NCI-H2227 (cell line): ENCODE measurements around the gene HDGFL2.

ENCODE experiments used
- DNase-seq: peaks from one replicate; lab custom pipeline; 2025; ENCODE audit not compliant: unreplicated experiment; lab: John Stamatoyannopoulos, UW

HDGFL2 gene

DNA sequence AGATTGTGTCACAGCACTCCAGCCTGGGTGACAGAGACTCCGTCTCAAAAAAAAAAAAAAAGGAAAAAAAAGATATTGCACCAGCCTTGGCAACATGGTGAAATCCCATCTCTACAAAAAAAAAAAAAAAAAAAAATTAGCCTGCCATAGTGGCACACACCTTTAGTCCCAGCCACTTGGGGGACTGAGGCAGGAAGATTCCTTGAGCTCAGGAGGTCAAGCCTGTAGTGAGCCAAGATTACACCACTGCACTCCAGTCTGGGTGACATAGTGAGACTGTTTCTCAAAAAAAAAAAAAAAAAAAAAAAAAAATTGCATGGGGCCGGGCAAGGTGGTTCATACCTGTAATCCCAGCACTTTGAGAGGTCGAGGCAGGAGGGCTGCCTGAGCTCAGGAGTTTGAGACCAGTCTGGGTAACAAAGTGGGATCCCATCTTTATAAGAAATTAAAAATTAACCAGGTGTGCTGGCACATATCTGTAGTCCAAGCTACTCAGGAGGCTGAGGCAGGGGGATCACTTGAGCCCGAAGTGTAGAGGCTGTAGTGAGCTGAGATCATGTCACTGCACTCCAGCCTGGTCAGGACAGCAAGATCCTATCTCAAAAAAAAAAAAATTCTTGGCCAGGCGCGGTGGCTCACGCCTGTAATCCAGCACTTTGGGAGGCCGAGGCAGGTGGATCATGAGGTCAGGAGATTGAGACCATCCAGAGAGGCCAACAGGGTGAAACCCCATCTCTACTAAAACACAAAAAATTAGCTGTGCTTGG, 7.1 kb upstream of the HDGFL2 start:
- no peak for DNase-seq

DNA sequence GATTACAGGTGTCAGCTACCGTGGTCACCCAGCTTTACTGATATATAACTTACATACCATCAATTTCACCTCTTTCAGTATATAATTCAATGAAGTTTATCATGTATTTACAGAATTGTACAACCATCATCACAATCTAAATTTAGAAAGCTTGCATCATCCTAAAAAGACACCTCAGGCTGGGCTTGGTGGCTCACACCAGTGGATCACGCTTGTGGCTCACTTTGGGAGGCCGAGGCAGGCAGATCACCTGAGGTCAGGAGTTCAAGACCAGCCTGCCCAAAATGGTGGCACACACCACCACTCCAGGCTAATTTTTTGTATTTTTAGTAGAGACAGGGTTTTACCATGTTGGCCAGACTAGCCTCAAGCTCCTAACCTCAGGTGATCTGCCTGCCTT, 4.3 kb upstream of the HDGFL2 start:
- no peak for DNase-seq

DNA sequence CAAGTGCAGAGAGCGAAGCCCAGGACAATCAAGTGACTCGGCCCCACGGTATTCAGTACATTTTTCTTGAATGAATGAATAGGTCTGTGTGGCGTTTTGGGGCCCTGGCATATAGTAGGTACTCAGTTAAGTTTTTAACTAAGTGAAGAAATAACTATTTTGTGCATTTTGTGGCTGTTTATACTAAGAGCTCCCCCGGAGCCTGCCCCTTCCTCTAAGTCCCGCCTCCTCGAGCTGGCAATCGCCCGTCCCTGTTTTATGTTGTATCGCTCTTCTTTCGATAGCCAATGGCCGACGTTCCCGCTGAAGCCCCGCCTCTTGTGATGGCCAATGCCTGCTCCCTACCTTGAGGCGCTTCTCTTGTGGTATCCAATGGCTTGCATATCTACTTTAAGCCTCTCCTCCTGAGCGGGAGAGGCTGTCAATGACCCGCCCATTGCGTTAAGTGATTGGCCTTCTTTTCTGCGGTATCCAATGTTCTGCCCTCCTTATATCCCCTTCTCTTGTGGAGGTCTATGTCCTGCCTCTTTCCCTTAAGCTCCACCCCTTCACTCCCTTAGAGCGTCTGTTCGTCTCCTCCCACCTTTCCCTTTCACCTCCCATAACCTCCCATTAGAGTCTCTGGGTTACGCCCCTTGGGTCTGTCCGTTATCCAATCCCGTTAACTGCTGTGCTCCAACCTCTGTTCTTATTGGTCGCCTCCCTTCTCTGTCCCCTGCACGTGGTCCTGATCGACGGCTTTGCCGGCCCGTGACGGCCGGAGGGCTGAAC, 509 bp upstream of the HDGFL2 start:
- peak; percentile 99 for DNase-seq

DNA sequence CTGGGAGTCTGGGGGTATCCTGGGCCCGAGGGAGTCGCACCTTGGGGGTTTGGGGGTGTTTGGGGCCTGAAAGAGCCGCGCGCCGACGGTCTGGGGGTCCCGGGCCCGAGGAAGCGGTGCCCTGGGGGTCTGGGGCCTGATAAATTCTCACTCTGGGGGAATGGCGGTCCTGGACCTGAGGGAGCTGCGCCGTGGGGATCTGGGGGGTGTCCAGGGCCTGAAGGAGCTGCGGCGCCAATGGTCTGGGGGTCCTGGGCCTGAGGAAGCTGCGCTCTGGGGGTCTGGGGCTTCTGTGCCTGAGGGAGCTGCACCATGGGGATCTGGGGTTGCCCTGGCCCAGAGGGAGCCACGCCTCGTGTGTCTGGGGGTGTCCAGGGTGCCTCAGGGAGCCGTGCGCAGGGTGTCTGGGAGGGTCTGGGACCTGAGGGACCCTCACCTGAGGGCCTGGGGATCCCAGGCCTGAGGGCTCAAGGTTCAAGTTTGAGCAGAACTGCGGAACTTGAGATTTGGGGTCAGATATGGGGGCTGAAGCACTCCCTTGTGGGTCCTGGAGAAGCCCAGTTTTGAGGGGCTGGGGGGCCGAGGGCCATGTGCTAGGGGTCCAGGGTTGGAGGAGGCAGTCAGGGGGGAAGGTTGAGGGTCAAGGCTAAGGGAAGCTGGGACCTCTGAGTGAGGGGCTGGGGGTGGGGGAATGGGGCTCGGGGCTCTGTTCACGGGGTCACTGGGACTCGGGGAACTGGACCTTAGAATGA, 1.1 kb downstream of the HDGFL2 start:
- no peak for DNase-seq

GRCh38 chr19:4473763-4474513, 1.8 kb downstream of the HDGFL2 start:
- no peak for DNase-seq

DNA sequence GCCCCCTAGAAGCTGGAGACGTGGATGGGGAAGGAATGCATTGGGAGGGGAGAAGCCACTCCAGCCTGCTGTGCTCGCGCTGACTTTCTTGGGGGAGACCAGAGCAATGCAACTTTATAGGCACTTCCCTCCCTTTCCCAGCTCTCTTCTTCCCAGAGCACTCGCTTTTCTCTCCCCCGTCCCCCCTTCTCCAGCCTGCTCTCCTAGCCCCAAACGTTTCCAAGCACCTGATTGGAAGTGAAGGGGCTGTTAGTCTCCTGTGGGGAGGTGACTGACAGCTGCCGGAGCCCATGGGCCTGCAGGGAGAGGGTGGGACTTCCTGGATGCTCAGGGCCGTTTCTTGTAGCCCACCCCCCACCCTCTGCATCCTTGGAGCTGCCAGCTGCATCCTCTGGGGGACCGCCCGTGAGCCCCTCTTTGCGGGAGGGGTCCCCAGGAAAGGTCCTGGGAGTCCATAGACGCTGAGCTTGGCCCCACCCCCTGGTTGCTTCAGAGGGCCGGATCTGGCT, 2.5 kb downstream of the HDGFL2 start:
- peak; percentile 84 for DNase-seq

- DNase-seq, result no peak
Observed at GRCh38 chr19:4477034-4477801, 5.1 kb downstream of the HDGFL2 start.

DNA sequence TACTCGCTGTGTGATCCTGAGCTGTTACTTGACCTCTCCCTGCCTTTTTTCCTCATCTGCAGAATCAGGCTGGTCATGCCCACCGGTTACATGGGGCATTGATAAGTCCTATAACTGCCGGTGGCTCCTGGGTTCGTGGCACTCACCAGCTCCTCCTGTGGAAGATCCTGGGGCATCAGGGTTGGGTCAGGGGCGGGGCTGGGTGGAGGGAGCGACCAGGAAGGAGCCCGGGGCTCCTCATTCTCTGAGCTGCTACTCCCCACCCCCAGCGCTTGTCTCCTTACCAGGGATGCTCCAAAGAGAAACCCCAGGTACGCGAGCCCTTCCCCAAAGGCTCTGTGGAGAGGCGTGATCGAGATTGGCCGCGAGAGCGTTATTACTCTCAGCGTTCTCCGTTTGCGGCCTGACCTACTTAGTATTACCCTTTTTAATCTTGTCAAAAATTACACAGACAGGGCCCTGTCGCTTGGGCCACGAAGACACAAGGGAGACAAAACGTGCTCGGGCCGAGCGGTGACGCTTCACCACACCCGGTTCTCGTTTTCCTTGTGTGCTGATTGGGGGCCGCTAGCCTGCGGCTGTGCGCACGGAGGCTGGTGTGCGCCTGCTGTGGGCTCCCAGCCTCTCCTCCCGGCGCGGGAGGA, 10.7 kb downstream of the HDGFL2 start:
- no peak for DNase-seq

DNA sequence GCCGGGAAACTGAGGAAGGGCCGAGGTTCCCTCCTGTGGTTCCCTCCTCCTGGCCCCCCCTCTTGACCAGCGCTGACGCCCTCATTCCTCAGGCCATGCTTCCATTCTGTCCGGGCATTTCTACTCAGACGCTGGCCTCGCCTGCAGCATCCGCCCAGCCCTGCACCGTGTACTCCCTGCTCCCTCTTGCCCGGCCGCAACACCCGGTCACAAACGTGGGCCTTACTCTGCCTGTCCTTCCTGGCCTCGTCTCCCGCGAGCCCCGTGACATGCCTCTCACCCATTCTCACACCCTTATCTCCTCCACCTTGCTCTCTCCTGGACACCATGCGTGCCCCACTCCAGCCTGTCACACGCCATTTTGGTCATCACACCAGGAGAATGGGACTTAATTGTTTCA, 11.3 kb downstream of the HDGFL2 start:
- no peak for DNase-seq

GRCh38 chr19:4487572-4487971, 15.5 kb downstream of the HDGFL2 start:
- DNase-seq, result no peak

DNA sequence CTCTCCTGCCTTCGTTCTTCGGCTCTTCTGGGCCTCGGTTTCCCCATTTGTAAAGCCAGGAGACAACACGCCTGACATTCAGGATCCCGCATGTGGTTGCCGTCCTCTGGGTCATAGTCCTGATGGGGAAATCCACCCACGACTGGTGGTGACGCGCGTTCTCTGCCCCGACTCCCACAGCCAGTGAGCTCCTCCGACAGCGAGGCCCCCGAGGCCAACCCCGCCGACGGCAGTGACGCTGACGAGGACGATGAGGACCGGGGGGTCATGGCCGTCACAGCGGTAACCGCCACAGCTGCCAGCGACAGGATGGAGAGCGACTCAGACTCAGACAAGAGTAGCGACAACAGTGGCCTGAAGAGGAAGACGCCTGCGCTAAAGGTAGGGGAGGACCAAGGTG, 16.4 kb downstream of the HDGFL2 start:
- no peak for DNase-seq

DNA sequence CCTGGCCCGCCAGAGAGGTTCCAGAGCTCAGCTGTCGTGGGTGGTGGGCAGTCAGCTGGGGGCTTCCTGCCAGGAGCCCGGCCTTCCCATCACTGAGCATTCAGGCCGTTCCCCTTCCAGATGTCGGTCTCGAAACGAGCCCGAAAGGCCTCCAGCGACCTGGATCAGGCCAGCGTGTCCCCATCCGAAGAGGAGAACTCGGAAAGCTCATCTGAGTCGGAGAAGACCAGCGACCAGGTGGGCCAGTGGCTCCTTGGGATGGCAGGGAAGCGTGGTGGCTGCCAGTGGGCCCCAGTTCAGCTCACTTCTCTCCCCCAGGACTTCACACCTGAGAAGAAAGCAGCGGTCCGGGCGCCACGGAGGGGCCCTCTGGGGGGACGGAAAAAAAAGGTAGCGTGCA, 19.3 kb downstream of the HDGFL2 start:
- DNase-seq, result no peak

DNA sequence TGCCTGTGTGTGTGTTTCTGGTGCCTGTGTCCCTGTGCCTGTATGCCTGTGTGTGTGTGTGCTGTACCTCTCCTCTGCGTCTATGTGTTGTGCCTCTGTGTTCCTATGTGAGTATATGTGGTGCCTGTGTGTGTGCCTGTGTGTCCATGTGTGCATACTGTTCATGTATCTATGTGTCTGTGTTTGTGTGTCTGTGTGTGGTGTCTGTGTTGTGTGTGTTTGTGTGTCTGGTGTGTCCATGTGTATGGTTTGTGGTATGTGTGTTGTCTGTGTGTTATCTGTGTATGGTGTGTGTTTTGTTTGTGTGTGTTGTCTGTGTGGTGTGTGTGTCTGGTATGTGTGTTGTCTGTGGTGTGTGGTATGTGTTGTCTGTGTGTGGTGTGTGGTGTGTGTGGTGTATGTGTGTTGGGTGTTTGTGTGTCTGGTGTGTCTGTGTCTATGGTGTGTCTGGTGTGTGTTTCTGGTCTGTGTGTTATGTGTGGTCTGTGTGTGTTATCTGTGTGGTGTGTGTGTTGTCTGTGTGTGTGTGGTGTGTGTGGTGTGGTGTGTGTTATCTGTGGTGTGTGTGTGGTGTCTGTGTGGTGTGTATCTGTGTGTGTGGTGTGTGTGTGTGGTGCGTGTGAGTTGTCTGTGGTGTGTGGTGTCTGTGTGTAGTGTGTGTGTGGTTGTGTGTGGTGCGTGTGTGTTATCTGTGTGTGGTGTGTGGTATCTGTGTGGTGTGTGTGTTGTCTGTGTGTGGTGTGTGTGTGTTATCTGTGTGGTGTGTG, 20.4 kb downstream of the HDGFL2 start:
- DNase-seq, result no peak

DNA sequence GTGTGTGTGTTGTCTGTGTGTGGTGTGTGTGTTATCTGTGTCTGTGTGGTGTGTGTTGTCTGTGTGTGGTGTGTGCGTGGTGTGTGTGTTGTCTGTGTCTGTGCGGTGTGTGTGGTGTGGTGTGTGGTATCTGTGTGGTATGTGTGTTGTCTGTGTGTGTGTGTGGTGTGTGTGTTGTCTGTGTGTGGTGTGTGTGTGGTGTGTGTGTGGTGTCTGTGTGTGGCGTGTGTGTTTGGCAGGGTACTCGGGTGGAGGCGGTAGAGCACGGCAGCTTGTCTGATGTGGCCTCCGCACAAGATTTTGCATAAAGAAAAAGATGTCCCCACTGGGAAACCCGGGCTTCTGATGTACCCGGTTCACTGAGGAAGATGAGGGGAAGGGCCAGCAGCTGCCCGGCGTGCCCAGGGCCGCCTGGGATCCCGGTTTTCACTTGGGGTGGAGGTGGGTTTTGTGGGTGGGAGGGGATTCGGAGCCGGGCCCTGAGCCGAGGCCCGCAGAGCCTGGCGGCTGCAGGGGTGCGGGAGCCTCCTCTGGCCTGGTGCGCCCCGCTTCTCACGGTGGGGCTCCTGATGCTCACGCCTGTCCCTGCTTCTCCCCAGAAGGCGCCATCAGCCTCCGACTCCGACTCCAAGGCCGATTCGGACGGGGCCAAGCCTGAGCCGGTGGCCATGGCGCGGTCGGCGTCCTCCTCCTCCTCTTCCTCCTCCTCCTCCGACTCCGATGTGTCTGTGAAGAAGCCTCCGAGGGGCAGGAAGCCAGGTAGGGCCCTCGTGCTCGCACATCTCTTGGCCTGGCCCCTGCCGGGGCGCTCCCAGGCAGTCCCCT, 21.2 kb downstream of the HDGFL2 start:
- no peak for DNase-seq

- DNase-seq, result no peak
Observed at GRCh38 chr19:4493929-4494690, 22.0 kb downstream of the HDGFL2 start.

DNA sequence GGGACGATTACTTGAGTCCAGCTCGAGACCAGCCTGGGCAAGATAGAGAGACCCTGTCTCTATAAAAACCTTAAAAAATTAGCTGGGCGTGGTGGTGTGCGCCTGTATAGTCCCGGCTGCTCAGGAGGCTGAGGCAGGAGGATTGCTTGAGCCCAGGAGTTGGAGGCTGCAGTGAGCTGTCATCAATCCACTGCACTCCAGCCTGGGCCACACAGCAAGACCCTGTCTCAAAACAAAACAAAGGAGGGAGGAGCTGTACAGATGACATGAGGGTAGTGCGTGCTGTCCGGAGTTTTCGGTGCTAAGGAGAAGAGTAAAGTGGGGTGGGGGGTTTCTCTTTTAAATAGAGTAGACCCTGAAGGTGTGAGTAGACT, 22.6 kb downstream of the HDGFL2 start:
- DNase-seq, result no peak

- no peak for DNase-seq
Observed at GRCh38 chr19:4495471-4495870, 23.4 kb downstream of the HDGFL2 start.
